ENCODE data around the gene SUSD5.

DNA sequence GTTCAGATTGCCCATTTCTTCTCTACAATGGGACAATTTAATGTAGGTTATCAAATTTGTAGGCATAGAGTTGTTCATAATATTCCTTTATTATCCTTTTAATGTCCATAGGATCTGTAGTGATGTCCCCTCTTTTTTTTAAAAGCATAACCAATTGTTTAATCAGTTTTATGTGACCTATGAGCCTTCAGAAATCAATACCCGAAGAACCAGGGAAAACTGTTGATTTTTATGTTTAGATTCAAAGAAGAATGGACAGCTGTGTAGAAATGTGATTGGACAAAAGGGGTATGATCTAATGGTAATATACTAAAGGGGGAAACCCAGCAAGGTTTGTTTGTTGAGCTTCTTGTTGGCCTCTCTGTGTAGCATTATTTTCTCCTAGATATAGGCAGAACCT lies 39.5 kb downstream of the SUSD5 start:
- TF ChIP-seq, protein P1, sequence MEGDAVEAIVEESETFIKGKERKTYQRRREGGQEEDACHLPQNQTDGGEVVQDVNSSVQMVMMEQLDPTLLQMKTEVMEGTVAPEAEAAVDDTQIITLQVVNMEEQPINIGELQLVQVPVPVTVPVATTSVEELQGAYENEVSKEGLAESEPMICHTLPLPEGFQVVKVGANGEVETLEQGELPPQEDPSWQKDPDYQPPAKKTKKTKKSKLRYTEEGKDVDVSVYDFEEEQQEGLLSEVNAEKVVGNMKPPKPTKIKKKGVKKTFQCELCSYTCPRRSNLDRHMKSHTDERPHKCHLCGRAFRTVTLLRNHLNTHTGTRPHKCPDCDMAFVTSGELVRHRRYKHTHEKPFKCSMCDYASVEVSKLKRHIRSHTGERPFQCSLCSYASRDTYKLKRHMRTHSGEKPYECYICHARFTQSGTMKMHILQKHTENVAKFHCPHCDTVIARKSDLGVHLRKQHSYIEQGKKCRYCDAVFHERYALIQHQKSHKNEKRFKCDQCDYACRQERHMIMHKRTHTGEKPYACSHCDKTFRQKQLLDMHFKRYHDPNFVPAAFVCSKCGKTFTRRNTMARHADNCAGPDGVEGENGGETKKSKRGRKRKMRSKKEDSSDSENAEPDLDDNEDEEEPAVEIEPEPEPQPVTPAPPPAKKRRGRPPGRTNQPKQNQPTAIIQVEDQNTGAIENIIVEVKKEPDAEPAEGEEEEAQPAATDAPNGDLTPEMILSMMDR (IDR thresholded peaks at IDR 0.05): no peak
- no peak for TF ChIP-seq POLR2A (IDR thresholded peaks at IDR 0.05)
